Measurements from ENCODE around the gene RAB36. TPM values are rescaled to one million over a fixed set of nuclear protein-coding genes. Genes with fewer than 3 reads are reported as not detected.

The RAB36 gene
- total RNA-seq, 2 experiments from 2014 or later = 0.27 to 0.31 TPM

DNA sequence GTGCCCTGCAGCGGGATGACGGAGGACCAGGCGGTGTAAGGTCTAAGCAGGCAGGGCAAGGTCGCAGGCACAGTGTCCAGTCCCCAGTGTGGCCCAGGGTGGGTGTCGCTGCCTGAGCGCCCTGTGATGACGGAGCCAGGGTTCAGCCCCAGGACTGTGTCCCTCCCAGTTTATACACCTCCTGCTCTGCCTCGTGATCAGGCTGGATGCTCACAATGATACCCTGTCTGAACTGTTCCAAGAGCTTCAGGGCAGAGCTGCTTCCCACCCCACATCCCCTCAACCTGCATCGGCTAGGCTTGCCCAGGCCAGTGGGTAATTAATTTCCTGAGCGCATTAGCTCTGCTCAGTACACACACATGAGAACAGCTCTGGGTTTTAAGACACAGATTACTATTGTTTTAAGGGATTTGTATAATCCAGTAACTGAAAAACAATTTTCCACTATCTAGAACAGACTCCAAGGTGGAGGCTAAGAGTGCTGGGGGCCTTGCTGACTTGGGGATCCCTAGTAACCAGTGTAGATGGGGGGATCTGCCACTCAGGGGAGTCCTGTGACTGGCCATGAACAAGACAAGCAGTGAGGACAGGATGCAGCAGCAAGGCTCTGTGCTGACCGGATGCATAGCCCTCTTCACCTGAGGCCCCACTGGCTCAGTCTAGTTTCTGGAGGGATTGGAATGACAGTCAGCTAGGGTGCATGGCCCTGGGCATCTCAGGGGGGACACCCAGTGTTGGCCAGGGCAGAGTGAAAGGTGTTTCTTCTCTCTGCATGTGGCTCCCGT is 40.9 kb upstream of the RAB36 start:
- H3K4me3 Mint-ChIP-seq = no peak overlapping the region
- POLR2A ChIA-PET = no interaction called here
- no peaks in the 10 kb centered on the region for H3K9me3 Mint-ChIP-seq
- DNase-seq = no peak
- no peaks in the 10 kb centered on the region for H3K4me1 Mint-ChIP-seq
- H3K27me3 Mint-ChIP-seq = no peaks in the 10 kb centered on the region
- CTCF ChIA-PET = interaction anchor here (1.7 kb wide), 1 partner anchor 9 kb away, joined by 4 read pairs; no protein-coding TSS in a partner anchor
- H3K27ac Mint-ChIP-seq = no peak overlapping the region
- no peaks in the 10 kb centered on the region for H3K36me3 Mint-ChIP-seq (ENCODE audit: low read depth)

GRCh38 chr22:23105304-23105703 is 40.0 kb upstream of the RAB36 start:
- no peak for DNase-seq
- Mint-ChIP-seq H3K4me3 (no peak overlapping the region), H3K27ac (no peak overlapping the region), H3K4me1 (no peaks in the 10 kb centered on the region), H3K36me3 (ENCODE audit: low read depth) (no peaks in the 10 kb centered on the region), H3K9me3 (no peaks in the 10 kb centered on the region), H3K27me3 (no peaks in the 10 kb centered on the region)
- POLR2A ChIA-PET = no interaction called here
- CTCF ChIA-PET = interaction anchor here (1.1 to 1.7 kb wide), 3 partner anchors 10 to 16 kb away, joined by 3 to 4 read pairs (median 4); no protein-coding TSS in a partner anchor

DNA sequence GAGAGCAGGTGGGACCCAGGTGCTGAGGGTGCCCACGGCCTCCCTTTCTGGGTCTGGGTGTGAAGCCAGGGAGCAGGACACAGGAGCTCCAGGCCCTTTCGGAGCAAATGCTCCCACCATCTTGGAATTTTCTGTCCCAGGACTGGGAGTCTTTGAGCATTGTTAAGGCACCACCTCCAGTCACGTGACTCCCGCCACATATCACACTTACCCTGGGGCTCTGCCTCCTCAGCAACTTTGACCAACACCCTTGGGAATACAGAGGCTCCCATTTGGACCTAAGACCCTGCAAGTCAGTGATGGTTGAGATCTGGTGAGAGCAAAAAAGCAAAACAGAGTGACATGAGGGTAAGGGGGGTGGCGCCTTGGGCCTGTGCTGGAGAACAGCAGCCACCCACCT is 39.4 kb upstream of the RAB36 start:
- no peak overlapping the region for H3K27ac Mint-ChIP-seq

GRCh38 chr22:23106344-23106743 is 38.9 kb upstream of the RAB36 start:
- ChIA-PET CTCF (interaction anchor here (1.3 kb wide), 1 partner anchor 10 kb away, joined by 4 read pairs; no protein-coding TSS in a partner anchor), POLR2A (no interaction called here)
- H3K4me3 Mint-ChIP-seq = no peak overlapping the region
- no peaks in the 10 kb centered on the region for H3K36me3 Mint-ChIP-seq (ENCODE audit: low read depth)
- H3K27me3 Mint-ChIP-seq = no peaks in the 10 kb centered on the region
- no peaks in the 10 kb centered on the region for H3K4me1 Mint-ChIP-seq
- no peak overlapping the region for H3K27ac Mint-ChIP-seq
- H3K9me3 Mint-ChIP-seq = no peaks in the 10 kb centered on the region
- DNase-seq = no peak

More for the DNA sequence above, 39.4 kb upstream of the RAB36 start:
- Mint-ChIP-seq H3K4me3 (no peak overlapping the region), H3K27me3 (no peaks in the 10 kb centered on the region), H3K9me3 (no peaks in the 10 kb centered on the region), H3K4me1 (no peaks in the 10 kb centered on the region), H3K36me3 (ENCODE audit: low read depth) (no peaks in the 10 kb centered on the region)
- ChIA-PET POLR2A (no interaction called here), CTCF (interaction anchor here (1.1 to 1.7 kb wide), 3 partner anchors 10 to 16 kb away, joined by 3 to 4 read pairs (median 4); no protein-coding TSS in a partner anchor)
- DNase-seq = no peak

DNA sequence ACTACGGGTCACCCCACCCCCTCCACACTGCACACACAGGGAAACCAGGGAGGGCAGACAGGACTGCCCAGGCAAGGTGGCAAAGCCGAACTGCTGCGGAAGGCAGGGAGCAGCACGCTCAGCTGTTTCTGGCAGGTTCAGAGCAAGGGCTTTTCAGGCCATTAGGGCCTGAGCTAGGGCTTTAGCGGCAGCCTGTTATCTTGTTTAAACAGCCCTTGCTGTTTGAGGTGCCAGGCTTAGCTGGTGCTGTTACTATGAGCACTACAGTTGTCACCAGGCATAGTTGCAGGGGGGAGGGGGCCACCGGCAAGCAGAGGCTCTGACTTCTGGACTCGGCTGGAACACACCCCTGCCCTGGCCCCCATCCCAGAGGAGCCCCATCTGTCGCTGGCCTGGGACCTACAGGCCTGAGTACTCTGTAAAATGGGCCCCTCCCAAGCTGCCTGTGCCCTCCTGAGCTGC is 38.3 kb upstream of the RAB36 start:
- Mint-ChIP-seq H3K4me3 (no peak overlapping the region), H3K27me3 (no peaks in the 10 kb centered on the region), H3K27ac (no peak overlapping the region), H3K4me1 (no peaks in the 10 kb centered on the region), H3K36me3 (ENCODE audit: low read depth) (no peaks in the 10 kb centered on the region), H3K9me3 (no peaks in the 10 kb centered on the region)
- DNase-seq = no peak
- POLR2A ChIA-PET = no interaction called here
- CTCF ChIA-PET = no interaction called here

DNA sequence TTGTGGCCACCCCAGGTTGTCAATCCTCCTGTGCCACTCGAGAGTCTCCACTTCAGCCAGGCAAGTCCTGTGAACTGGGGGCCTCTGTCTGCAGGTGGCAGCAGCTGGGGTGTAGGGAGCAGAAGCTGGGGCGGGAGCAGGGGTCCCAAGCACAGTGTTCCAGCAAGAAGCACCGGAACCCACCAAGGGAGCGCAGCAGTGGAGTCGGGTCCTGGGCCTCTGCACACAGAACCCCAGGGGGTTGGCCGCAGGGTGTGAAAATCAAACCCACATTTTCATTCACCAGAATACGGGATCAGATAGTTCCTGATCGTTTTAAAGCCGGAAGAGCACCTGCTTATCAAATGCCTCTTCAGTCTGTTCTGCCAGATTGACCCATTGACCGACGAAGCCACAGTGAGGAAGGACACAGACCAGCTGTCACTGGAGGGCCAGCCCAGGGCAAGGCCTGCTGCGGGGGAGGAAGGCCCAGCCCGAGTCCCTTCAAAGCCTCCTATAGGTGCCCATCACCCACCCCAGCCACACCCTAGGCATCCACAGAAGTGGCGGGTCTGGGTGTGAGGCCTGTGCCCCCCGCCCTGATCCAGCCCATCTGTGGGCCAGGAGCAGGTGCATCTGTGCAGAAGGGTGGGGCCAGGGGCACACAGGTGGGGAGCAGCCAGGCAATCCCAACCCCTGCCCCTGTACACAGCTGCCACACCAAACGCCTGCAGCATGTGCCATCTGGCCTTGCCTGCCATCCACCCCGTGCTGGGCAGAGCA is 37.6 kb upstream of the RAB36 start:
- H3K4me3 Mint-ChIP-seq = no peak overlapping the region
- DNase-seq = no peak
- no peaks in the 10 kb centered on the region for H3K4me1 Mint-ChIP-seq
- H3K36me3 Mint-ChIP-seq (ENCODE audit: low read depth) = no peaks in the 10 kb centered on the region
- ChIA-PET CTCF (no interaction called here), POLR2A (no interaction called here)
- no peaks in the 10 kb centered on the region for H3K27me3 Mint-ChIP-seq
- no peaks in the 10 kb centered on the region for H3K9me3 Mint-ChIP-seq
- no peak overlapping the region for H3K27ac Mint-ChIP-seq

DNA sequence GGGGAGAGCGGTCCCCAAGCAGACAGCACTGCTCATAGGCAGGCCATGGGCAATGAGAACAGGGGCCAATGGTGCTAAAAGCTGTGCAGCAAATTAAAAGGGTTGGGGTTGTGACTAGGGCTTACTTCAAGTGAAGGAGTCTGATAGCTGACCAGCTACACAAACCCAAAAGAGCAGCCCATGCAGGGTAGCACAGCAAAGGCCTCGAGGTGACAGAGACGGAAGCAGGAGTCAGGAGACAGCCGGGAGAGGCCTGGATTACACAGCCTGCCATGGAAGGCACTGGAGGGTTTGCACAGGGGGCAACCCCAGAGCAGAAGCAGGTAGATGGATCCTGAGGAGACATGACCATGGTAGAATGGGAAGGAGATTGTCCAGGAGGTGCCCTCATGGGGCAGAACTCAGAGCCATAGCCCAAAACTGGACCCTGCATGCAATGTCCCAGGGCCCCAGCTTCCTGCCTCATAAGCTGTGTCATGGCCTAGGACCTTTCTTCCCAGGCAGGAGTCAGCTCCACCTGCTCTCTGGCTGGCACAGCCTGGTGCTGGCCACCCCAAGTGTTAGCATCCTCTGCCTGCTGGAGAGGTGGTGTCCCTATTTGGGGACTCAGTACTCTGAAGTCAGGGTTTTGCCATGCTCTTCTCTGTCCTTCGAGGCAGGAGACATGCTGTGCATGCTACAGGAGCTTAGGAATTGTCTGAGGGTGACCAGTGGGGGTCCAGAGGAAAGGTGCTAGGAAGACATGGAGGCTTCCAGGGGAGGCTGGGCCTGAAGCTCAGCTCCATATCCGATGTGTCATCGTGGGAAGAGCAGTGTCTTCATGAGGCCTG is 36.8 kb upstream of the RAB36 start:
- H3K27ac Mint-ChIP-seq = no peak overlapping the region
- POLR2A ChIA-PET = no interaction called here
- H3K9me3 Mint-ChIP-seq = no peaks in the 10 kb centered on the region
- no peak for DNase-seq
- no peaks in the 10 kb centered on the region for H3K36me3 Mint-ChIP-seq (ENCODE audit: low read depth)
- CTCF ChIA-PET = interaction anchor here (1.3 to 1.6 kb wide), 2 partner anchors 8 to 11 kb away, joined by 4 read pairs; no protein-coding TSS in a partner anchor
- no peaks in the 10 kb centered on the region for H3K27me3 Mint-ChIP-seq
- no peaks in the 10 kb centered on the region for H3K4me1 Mint-ChIP-seq
- H3K4me3 Mint-ChIP-seq = no peak overlapping the region

DNA sequence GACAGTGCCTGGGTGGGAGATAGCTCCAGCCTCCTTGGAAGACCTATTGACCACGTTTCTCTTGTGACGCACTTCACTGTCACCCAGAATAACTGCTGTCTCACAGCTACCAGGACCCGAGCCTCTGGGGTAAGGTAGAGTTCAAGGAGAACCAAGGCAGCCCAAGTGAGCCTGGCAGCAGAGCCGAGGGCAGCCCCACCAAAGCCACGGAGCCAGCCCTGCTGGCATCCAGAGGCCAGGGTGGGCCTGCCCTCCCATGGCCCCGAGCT is 36.3 kb upstream of the RAB36 start:
- H3K4me1 Mint-ChIP-seq = no peaks in the 10 kb centered on the region
- ChIA-PET CTCF (interaction anchor here (1.3 to 1.6 kb wide), 2 partner anchors 9 to 10 kb away, joined by 4 read pairs; no protein-coding TSS in a partner anchor), POLR2A (no interaction called here)
- no peaks in the 10 kb centered on the region for H3K9me3 Mint-ChIP-seq
- DNase-seq = no peak
- no peaks in the 10 kb centered on the region for H3K36me3 Mint-ChIP-seq (ENCODE audit: low read depth)
- no peak overlapping the region for H3K27ac Mint-ChIP-seq
- H3K27me3 Mint-ChIP-seq = no peaks in the 10 kb centered on the region
- H3K4me3 Mint-ChIP-seq = no peak overlapping the region

DNA sequence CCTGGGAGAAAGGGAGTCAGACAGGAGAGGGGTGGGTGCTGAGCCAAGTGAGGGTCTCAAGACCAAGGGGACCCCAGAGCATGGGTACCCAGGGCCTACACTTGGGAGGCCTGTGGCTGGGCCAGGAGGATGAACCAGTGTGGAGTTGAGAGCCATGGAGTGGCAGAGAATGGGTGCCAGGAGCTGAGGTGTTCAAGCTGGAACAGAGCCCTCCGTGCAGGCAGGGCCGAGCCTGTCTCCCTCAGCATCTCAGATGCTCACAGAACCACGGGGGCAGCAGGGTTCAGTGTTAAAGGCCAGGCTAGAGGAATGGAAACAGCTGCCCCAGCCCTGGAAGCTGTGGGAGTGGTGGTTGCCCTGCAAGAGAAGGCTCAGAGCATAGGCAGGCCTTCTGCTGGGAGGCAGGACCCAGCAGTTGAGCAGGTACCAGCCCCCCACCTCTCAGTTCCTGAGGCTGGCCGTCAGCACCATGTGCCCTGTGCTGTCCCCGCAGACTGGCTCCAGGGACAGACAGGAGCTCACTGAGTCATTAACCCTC is 35.8 kb upstream of the RAB36 start:
- H3K27me3 Mint-ChIP-seq = no peaks in the 10 kb centered on the region
- no peak overlapping the region for H3K4me3 Mint-ChIP-seq
- no peaks in the 10 kb centered on the region for H3K36me3 Mint-ChIP-seq (ENCODE audit: low read depth)
- no peak overlapping the region for H3K27ac Mint-ChIP-seq
- POLR2A ChIA-PET = no interaction called here
- CTCF ChIA-PET = interaction anchor here (1.0 to 1.6 kb wide), 3 partner anchors 9 to 30 kb away, joined by 3 to 4 read pairs (median 4); no protein-coding TSS in a partner anchor
- H3K4me1 Mint-ChIP-seq = no peaks in the 10 kb centered on the region
- DNase-seq = no peak
- no peaks in the 10 kb centered on the region for H3K9me3 Mint-ChIP-seq

DNA sequence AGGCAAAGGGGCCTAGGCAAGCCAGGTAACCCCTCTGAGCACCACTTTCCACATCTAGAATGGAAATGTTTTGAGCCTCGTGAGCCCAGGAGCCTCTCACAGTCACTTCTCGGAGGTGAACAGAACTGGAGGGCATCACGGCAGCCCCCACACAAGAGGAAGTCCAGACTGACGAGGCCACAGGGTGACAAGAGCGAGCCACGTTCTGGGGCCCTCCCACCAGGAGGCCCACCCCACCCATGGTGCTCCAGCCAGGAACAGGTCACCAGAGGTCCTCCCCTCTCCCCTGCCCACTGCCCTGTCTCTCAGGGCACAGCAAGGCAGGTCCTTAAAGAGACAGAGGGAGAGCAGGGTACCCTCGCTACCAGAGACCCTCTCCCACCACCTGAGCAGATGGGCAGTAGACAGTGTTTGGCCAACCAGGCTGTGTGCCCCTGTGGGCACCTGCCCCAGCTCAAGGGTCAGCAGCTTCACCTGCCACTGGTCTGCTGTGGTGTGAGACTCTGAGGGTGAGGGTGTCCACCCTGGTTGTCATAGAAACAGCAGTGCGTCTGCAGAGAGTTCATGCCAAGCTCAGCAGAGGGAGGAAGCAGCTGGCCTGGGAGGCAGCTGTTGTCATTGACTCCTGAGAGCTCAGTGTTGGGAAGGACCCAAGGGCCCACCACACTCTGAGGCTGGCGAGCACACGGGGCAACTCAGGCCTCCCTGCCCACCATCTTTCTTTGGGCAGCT is 34.9 kb upstream of the RAB36 start:
- CTCF ChIA-PET = interaction anchor here (1.0 kb wide), 1 partner anchor 30 kb away, joined by 3 read pairs; no protein-coding TSS in a partner anchor
- Mint-ChIP-seq H3K9me3 (no peaks in the 10 kb centered on the region), H3K4me3 (no peak overlapping the region), H3K36me3 (ENCODE audit: low read depth) (no peaks in the 10 kb centered on the region), H3K4me1 (no peaks in the 10 kb centered on the region), H3K27ac (no peak overlapping the region), H3K27me3 (no peaks in the 10 kb centered on the region)
- POLR2A ChIA-PET = no interaction called here
- DNase-seq = no peak

- ChIA-PET CTCF (no interaction called here), POLR2A (no interaction called here)
- Mint-ChIP-seq H3K27ac (no peak overlapping the region), H3K27me3 (no peaks in the 10 kb centered on the region), H3K36me3 (ENCODE audit: low read depth) (no peaks in the 10 kb centered on the region), H3K4me1 (no peaks in the 10 kb centered on the region), H3K4me3 (no peak overlapping the region), H3K9me3 (no peaks in the 10 kb centered on the region)
- no peak for DNase-seq
Observed at GRCh38 chr22:23110922-23111527, 34.3 kb upstream of the RAB36 start.
